Vagina (tissue), 2 donors: ENCODE data around the gene NTM. TPM values are rescaled to one million over a fixed set of nuclear protein-coding genes. Genes with fewer than 3 reads are reported as not detected.

Experiments used
- DNase-seq, 2 donors: peaks; one replicate each; pipeline ENCODE4 v3.0.0-alpha.2; 2017; ENCODE audit errors: extremely low spot score in 2 of 2
- H3K27ac ChIP-seq: fragments of 200-600 bp; sonication (generic); one replicate; pipeline ENCODE4 v1.5.1; 2019
- H3K27me3 ChIP-seq: fragments of 200-600 bp; sonication (generic); one replicate; pipeline ENCODE4 v1.5.1; 2019
- H3K36me3 ChIP-seq, 2 donors: fragments of 200-600 bp; sonication (generic); one replicate each; pipeline ENCODE4 v1.5.1; 2017 to 2019
- H3K4me1 ChIP-seq: fragments of 200-600 bp; sonication (generic); one replicate; pipeline ENCODE4 v1.5.1; 2019
- H3K4me3 ChIP-seq, 2 donors: fragments of 200-600 bp; sonication (generic); 1 replicate in 1 of 2; 2 replicates in 1 of 2; pipeline ENCODE4 v1.5.1; 2016 to 2019
- H3K9me3 ChIP-seq: fragments of 200-600 bp; sonication (generic); one replicate; pipeline ENCODE4 v1.5.1; 2019
- POLR2A ChIP-seq, 2 donors: fragments of 450-650 bp; IDR thresholded peaks; one replicate each; pipeline ENCODE4 v1.6.1; 2017; ENCODE audit warnings: antibody characterized with exemption in 2 of 2, mild to moderate bottlenecking in 2 of 2, moderate library complexity in 2 of 2
- POLR2AphosphoS5 ChIP-seq, 2 donors: sonication (generic); formaldehyde crosslinking; IDR thresholded peaks; one replicate each; pipeline ENCODE4 v1.9.0; 2017; ENCODE audit warnings: antibody characterized with exemption in 2 of 2, mild to moderate bottlenecking in 2 of 2, low read depth in 1 of 2; ENCODE audit not compliant: insufficient read depth in 1 of 2
- intact Hi-C: fragments of 100-400 bp; cut with DNase I; formaldehyde crosslinking; loops from one replicate; pipeline ENCODE4 v1.15.1; 2023
- total RNA-seq: library from RNA; depleted of rRNA; stranded (reverse); fragments of >200 nt; gene quantifications from one replicate; pipeline ENCODE4 v1.2.3, GENCODE V29; 2016
- TF ChIP-seq, protein P1 (sequence below), 3 experiments: fragments of 450-650 bp in 2 of 3; fragments of 200-600 bp in 1 of 3; sonication (generic) in 1 of 3; IDR thresholded peaks; one replicate each; pipeline ENCODE4 v1.5.1; 2017 to 2019; ENCODE audit warnings: antibody characterized with exemption in 3 of 3, mild to moderate bottlenecking in 2 of 3, moderate library complexity in 2 of 3

Gene NTM
- total RNA-seq, 1 donor from 2014 or later = 4.2 TPM

- DNase-seq = no peak
- intact Hi-C loops = no loop called here
- Histone ChIP-seq H3K27ac (no peak overlapping the region), H3K9me3 (no peaks in the 10 kb centered on the region), H3K27me3 (no peaks in the 10 kb centered on the region), H3K36me3 (no peaks in the 10 kb centered on the region), H3K4me1 (no peaks in the 10 kb centered on the region), H3K4me3 (no peak overlapping the region)
- TF ChIP-seq, protein P1, sequence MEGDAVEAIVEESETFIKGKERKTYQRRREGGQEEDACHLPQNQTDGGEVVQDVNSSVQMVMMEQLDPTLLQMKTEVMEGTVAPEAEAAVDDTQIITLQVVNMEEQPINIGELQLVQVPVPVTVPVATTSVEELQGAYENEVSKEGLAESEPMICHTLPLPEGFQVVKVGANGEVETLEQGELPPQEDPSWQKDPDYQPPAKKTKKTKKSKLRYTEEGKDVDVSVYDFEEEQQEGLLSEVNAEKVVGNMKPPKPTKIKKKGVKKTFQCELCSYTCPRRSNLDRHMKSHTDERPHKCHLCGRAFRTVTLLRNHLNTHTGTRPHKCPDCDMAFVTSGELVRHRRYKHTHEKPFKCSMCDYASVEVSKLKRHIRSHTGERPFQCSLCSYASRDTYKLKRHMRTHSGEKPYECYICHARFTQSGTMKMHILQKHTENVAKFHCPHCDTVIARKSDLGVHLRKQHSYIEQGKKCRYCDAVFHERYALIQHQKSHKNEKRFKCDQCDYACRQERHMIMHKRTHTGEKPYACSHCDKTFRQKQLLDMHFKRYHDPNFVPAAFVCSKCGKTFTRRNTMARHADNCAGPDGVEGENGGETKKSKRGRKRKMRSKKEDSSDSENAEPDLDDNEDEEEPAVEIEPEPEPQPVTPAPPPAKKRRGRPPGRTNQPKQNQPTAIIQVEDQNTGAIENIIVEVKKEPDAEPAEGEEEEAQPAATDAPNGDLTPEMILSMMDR (IDR thresholded peaks at IDR 0.05) = no peak
- TF ChIP-seq POLR2AphosphoS5 (IDR thresholded peaks at IDR 0.05; ENCODE audit: insufficient read depth in 1 of 2, low read depth in 1 of 2) (no peak), POLR2A (IDR thresholded peaks at IDR 0.05) (no peak)
Observed at GRCh38 chr11:131471976-131472375, 101.6 kb downstream of the NTM start.

DNA sequence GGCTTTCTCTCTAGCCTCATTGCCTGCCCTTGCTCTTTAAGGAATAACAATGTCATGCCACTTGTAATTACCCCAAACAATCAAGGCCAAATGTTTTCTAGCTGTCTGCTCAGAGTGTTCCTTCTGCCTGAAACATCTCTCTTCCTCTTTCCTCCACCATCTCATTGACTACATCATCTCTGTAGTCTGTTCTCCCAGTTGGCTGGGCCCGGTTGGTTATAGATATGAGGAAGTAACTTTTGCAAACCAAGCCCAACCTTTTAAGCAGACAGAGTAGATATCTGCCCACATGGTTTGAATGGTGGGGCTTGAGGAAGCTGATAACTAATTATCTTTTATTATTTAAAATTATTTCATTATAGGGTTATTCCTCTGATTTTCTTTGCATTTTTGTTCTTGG lies 104.5 kb downstream of the NTM start:
- intact Hi-C loops = no loop called here
- H3K4me3 ChIP-seq = no peak overlapping the region
- H3K9me3 ChIP-seq = no peaks in the 10 kb centered on the region
- no peaks in the 10 kb centered on the region for H3K36me3 ChIP-seq
- H3K27me3 ChIP-seq = no peaks in the 10 kb centered on the region
- DNase-seq = no peak
- TF ChIP-seq POLR2A (IDR thresholded peaks at IDR 0.05) (no peak), POLR2AphosphoS5 (IDR thresholded peaks at IDR 0.05; ENCODE audit: insufficient read depth in 1 of 2, low read depth in 1 of 2) (no peak)
- TF ChIP-seq, protein P1 (IDR thresholded peaks at IDR 0.05) = no peak
- H3K4me1 ChIP-seq = no peaks in the 10 kb centered on the region
- no peak overlapping the region for H3K27ac ChIP-seq

DNA sequence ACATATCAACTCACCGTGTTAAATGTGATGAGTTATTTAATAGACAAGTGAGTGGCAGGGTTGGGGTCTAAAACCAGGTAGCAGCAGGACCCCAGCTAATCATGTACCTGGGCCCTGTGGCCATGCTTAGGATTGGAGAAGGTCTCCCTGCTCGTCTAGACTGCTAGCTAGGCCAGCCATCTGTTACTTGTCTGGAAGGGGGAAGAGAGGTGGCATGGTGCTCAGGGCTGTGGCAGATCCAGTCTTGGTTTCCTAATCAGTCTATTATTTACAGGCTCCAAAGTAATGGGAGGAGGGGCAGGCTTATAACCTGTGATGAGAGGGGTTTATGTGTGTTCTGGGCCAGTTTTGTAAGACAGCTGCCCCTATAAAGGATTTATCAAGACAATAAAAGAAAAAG lies 105.9 kb downstream of the NTM start:
- intact Hi-C loops = no loop called here
- Histone ChIP-seq H3K27me3 (no peaks in the 10 kb centered on the region), H3K27ac (no peak overlapping the region), H3K36me3 (no peaks in the 10 kb centered on the region), H3K4me1 (no peaks in the 10 kb centered on the region), H3K9me3 (no peaks in the 10 kb centered on the region), H3K4me3 (no peak overlapping the region)
- TF ChIP-seq POLR2A (IDR thresholded peaks at IDR 0.05) = no peak
- TF ChIP-seq POLR2AphosphoS5 (IDR thresholded peaks at IDR 0.05; ENCODE audit: insufficient read depth in 1 of 2, low read depth in 1 of 2) = no peak
- TF ChIP-seq, protein P1 (IDR thresholded peaks at IDR 0.05) = no peak
- no peak for DNase-seq

DNA sequence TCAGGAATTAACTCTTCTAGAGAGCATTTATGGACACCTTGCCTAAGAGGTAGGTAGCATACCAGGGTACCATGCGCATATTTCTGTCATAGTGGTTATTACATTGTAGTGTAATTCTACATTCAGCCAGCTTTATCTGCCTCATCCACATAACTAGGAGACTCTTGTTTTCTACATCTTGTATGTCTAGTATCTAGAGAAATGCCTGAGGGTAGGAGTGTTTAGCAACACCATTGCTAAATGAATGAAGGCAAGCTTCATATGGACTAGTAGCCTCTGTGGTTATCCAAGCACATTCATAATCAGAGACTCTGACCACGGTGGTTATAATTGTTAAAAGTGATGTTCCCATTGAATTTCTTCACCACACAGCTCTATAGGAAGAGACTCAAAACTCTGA lies 107.9 kb downstream of the NTM start:
- no peak overlapping the region for H3K4me3 ChIP-seq
- H3K4me1 ChIP-seq = no peaks in the 10 kb centered on the region
- no peaks in the 10 kb centered on the region for H3K36me3 ChIP-seq
- TF ChIP-seq, protein P1 (IDR thresholded peaks at IDR 0.05) = no peak
- no peak for TF ChIP-seq POLR2A (IDR thresholded peaks at IDR 0.05)
- TF ChIP-seq POLR2AphosphoS5 (IDR thresholded peaks at IDR 0.05; ENCODE audit: insufficient read depth in 1 of 2, low read depth in 1 of 2) = no peak
- no peak overlapping the region for H3K27ac ChIP-seq
- no peaks in the 10 kb centered on the region for H3K27me3 ChIP-seq
- no peak for DNase-seq
- intact Hi-C loops = no loop called here
- no peaks in the 10 kb centered on the region for H3K9me3 ChIP-seq

DNA sequence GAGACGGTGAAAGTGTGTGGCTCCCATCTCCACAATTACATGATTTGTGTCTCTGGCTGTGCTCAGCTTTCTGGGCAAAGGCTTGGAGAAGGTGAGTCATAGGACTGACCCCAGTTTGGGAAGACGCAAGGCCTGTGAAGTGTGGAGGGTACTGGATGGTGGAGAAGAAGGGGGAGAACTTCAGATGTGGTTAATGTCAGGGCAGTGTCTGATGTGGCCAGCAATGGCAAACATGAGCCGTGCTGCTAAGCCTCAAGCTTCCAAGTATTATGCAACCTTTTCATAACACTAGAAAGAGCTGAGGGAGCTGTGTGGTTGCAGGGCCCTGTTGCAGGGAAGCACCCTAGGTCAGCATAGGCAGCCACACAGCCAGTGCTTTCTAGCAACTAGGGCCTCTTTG lies 110.9 kb downstream of the NTM start:
- Histone ChIP-seq H3K27ac (no peak overlapping the region), H3K4me3 (no peak overlapping the region), H3K9me3 (no peaks in the 10 kb centered on the region), H3K27me3 (no peaks in the 10 kb centered on the region), H3K4me1 (no peaks in the 10 kb centered on the region), H3K36me3 (no peaks in the 10 kb centered on the region)
- DNase-seq = no peak
- intact Hi-C loops = no loop called here
- TF ChIP-seq, protein P1 (IDR thresholded peaks at IDR 0.05) = no peak
- TF ChIP-seq POLR2AphosphoS5 (IDR thresholded peaks at IDR 0.05; ENCODE audit: insufficient read depth in 1 of 2, low read depth in 1 of 2) = no peak
- TF ChIP-seq POLR2A (IDR thresholded peaks at IDR 0.05) = no peak
